SIG-M5 (cell line): ENCODE data around the gene NCOA6.
"Not testable (repeated sequence)": the region's sequence is repeated elsewhere in the genome, so short reads cannot be mapped to it uniquely, and the experiment has no call there.

Source experiments
- DNase-seq: peaks from one replicate; lab custom pipeline; 2025; lab: John Stamatoyannopoulos, UW

The NCOA6 gene

GRCh38 chr20:34829191-34829590, 3.7 kb upstream of the NCOA6 start:
- DNase-seq: no peak

- no peak for DNase-seq
Observed at GRCh38 chr20:34824806-34825529, 483 bp downstream of the NCOA6 start.

GRCh38 chr20:34824452-34824805, 1.0 kb downstream of the NCOA6 start:
- DNase-seq: no peak

- DNase-seq: no peak
Observed at GRCh38 chr20:34824026-34824425, 1.4 kb downstream of the NCOA6 start.

- no peak for DNase-seq
Observed at GRCh38 chr20:34820805-34821578, 4.5 kb downstream of the NCOA6 start.

GRCh38 chr20:34817801-34818200, 7.7 kb downstream of the NCOA6 start:
- no peak for DNase-seq

GRCh38 chr20:34817072-34817471, 8.4 kb downstream of the NCOA6 start:
- DNase-seq: no peak

- no peak for DNase-seq
Observed at GRCh38 chr20:34815636-34816035, 9.8 kb downstream of the NCOA6 start.

- no peak for DNase-seq
Observed at GRCh38 chr20:34808583-34808982, 16.9 kb downstream of the NCOA6 start.

GRCh38 chr20:34807944-34808465, 17.4 kb downstream of the NCOA6 start:
- not testable (repeated sequence) for DNase-seq

GRCh38 chr20:34806255-34806654, 19.2 kb downstream of the NCOA6 start:
- no peak for DNase-seq

- DNase-seq: no peak
Observed at GRCh38 chr20:34798871-34799270, 26.6 kb downstream of the NCOA6 start.

GRCh38 chr20:34798328-34798727, 27.1 kb downstream of the NCOA6 start:
- DNase-seq: no peak

- no peak for DNase-seq
Observed at GRCh38 chr20:34797012-34797995, 28.1 kb downstream of the NCOA6 start.

GRCh38 chr20:34794006-34794585, 31.4 kb downstream of the NCOA6 start:
- no peak for DNase-seq

- DNase-seq: no peak
Observed at GRCh38 chr20:34792687-34793363, 32.6 kb downstream of the NCOA6 start.

GRCh38 chr20:34791289-34792020, 34.0 kb downstream of the NCOA6 start:
- DNase-seq: no peak

GRCh38 chr20:34781220-34781619, 44.2 kb downstream of the NCOA6 start:
- DNase-seq: no peak

- not testable (repeated sequence) for DNase-seq
Observed at GRCh38 chr20:34780291-34780690, 45.2 kb downstream of the NCOA6 start.

GRCh38 chr20:34776177-34776576, 49.3 kb downstream of the NCOA6 start:
- no peak for DNase-seq
